HCT116 (cell line): ENCODE data around the gene LEKR1. TPM values are rescaled to one million over a fixed set of nuclear protein-coding genes. Genes with fewer than 3 reads are reported as not detected.

Experiments used
- ATAC-seq: fragments of 200-7000 bp; cut with Tn5 transposase; 2 replicates; pipeline ENCODE4 v1.9.1; 2020; ENCODE audit warnings: mild to moderate bottlenecking, moderate library complexity
- BruUV-seq: library from RNA; stranded (reverse); fragments of 400-500 nt; replicated peaks from 2 replicates; lab custom pipeline; 2021; lab: Mats Ljungman, UMichigan
- CTCF ChIA-PET: fragments of 300-600 bp; sonication (Branson Sonifier 250); formaldehyde crosslinking; loops from one replicate; lab custom pipeline; 2021; ENCODE audit warnings: antibody characterized with exemption; lab: Charles Lee
- POLR2A ChIA-PET: fragments of 300-600, 350-600 bp; sonication (Branson Sonifier 250); formaldehyde crosslinking; loops from one replicate; lab custom pipeline; 2021; ENCODE audit warnings: antibody characterized with exemption; lab: Charles Lee
- RAD21 ChIA-PET, 2 experiments: fragments of 300-600 bp; sonication (Branson Sonifier 250); formaldehyde crosslinking; loops; one replicate each; lab custom pipeline; 2023; ENCODE audit warnings: low total read pairs in 2 of 2; ENCODE audit not compliant: uncharacterized antibody in 2 of 2, unreplicated experiment in 2 of 2, low non-redundant PET in 1 of 2; lab: Charles Lee
- DNase-seq: peaks from one replicate; pipeline ENCODE4 v3.0.0-alpha.2; 2010; ENCODE audit warnings: low read depth, low spot score
- H2AFZ ChIP-seq: fragments of 200-600 bp; shearing (Covaris generic), sonication (generic); 2 replicates; pipeline ENCODE4 v1.6.1; 2017; ENCODE audit warnings: low read depth, mixed run types, mixed read lengths, antibody characterized with exemption, low read length; ENCODE audit not compliant: poor library complexity, severe bottlenecking
- H3K27ac ChIP-seq: 2 replicates; pipeline ENCODE4 v1.5.1; 2012; ENCODE audit warnings: low read depth, low read length
- H3K27me3 ChIP-seq: fragments of 200-600 bp; sonication (generic); 2 replicates; pipeline ENCODE4 v1.6.1; 2016; ENCODE audit warnings: mixed run types, low read length, mixed read lengths; ENCODE audit not compliant: insufficient read depth
- H3K36me3 ChIP-seq, 2 experiments: fragments of 200-500 bp in 1 of 2; fragments of 200-600 bp in 1 of 2; sonication (Bioruptor generic) in 1 of 2; sonication (generic) in 1 of 2; 2 replicates each; pipeline versions ENCODE4 v1.5.1 to v1.6.1; 2014 to 2016; ENCODE audit warnings: low read length in 2 of 2, inconsistent platforms in 1 of 2, mixed read lengths in 1 of 2, mixed run types in 1 of 2; ENCODE audit not compliant: insufficient read depth in 2 of 2, control insufficient read depth in 1 of 2
- H3K4me1 ChIP-seq, 2 experiments: fragments of 200-600 bp in 1 of 2; sonication (generic) in 1 of 2; 2 replicates each; pipeline versions ENCODE4 v1.5.1 to v1.6.1; 2012 to 2017; ENCODE audit warnings: low read length in 2 of 2, inconsistent platforms in 1 of 2, mild to moderate bottlenecking in 1 of 2, mixed read lengths in 1 of 2, mixed run types in 1 of 2, moderate library complexity in 1 of 2; ENCODE audit not compliant: insufficient read depth in 2 of 2, control insufficient read depth in 1 of 2
- H3K4me2 ChIP-seq: fragments of 200-600 bp; sonication (generic); 2 replicates; pipeline ENCODE4 v1.6.1; 2017; ENCODE audit warnings: mixed run types, low read length, mixed read lengths
- H3K4me3 ChIP-seq, 2 experiments: fragments of 200-600 bp in 1 of 2; sonication (generic) in 1 of 2; replicated peaks in 1 of 2; 2 replicates each; pipeline ENCODE4 v1.5.1; 2011 to 2016; ENCODE audit warnings: low read length in 2 of 2, control low read depth in 1 of 2, low read depth in 1 of 2, mild to moderate bottlenecking in 1 of 2, mixed read lengths in 1 of 2, mixed run types in 1 of 2
- H3K79me2 ChIP-seq: fragments of 200-600 bp; sonication (generic); 2 replicates; pipeline ENCODE4 v1.6.1; 2017; ENCODE audit warnings: mild to moderate bottlenecking, mixed run types, low read length, moderate library complexity, mixed read lengths; ENCODE audit not compliant: insufficient read depth
- H3K9ac ChIP-seq: fragments of 200-600 bp; sonication (generic); 2 replicates; pipeline ENCODE4 v1.6.1; 2016; ENCODE audit warnings: low read length, mixed read lengths
- H3K9me2 ChIP-seq: fragments of 200-600 bp; sonication (generic), shearing (Covaris generic); 2 replicates; pipeline ENCODE4 v1.6.1; 2017; ENCODE audit warnings: mixed run types, mild to moderate bottlenecking, moderate library complexity; ENCODE audit not compliant: insufficient read depth
- H3K9me3 ChIP-seq, 2 experiments: fragments of 200-500 bp in 1 of 2; fragments of 200-600 bp in 1 of 2; sonication (Bioruptor generic) in 1 of 2; sonication (generic) in 1 of 2; 2 replicates each; pipeline ENCODE4 v1.6.1; 2014 to 2017; ENCODE audit warnings: low read length in 2 of 2, mixed read lengths in 2 of 2, inconsistent platforms in 1 of 2, low read depth in 1 of 2, mild to moderate bottlenecking in 1 of 2, mixed run types in 1 of 2, moderate library complexity in 1 of 2; ENCODE audit not compliant: control insufficient read depth in 1 of 2, insufficient read depth in 1 of 2
- H4K20me1 ChIP-seq: fragments of 200-600 bp; sonication (generic), shearing (Covaris generic); 2 replicates; pipeline ENCODE4 v1.6.1; 2017; ENCODE audit warnings: mixed run types, mild to moderate bottlenecking, moderate library complexity; ENCODE audit not compliant: insufficient read depth
- CBX3 ChIP-seq: IDR thresholded peaks from 2 replicates; pipeline ENCODE4 v1.6.1; 2012; ENCODE audit warnings: low read depth
- EZH2phosphoT487 ChIP-seq: fragments of 200-600 bp; IDR thresholded peaks from 2 replicates; pipeline ENCODE4 v1.6.1; 2018; ENCODE audit warnings: antibody characterized with exemption, borderline replicate concordance
- FOSL1 ChIP-seq: IDR thresholded peaks from 2 replicates; pipeline ENCODE4 v1.6.1; 2012; ENCODE audit warnings: low read depth
- POLR2A ChIP-seq: IDR thresholded peaks from 2 replicates; pipeline ENCODE4 v1.7.0; 2011; ENCODE audit warnings: borderline replicate concordance; ENCODE audit not compliant: insufficient read depth, insufficient read length; ENCODE audit errors: extremely low read depth
- RAD21 ChIP-seq: IDR thresholded peaks from 2 replicates; pipeline ENCODE4 v1.6.1; 2012; ENCODE audit warnings: low read depth, mild to moderate bottlenecking
- SP1 ChIP-seq: IDR thresholded peaks from 2 replicates; pipeline ENCODE4 v1.6.1; 2012; ENCODE audit warnings: low read depth
- SRF ChIP-seq: IDR thresholded peaks from 2 replicates; pipeline ENCODE4 v1.6.1; 2012; ENCODE audit warnings: low read depth
- YY1 ChIP-seq: IDR thresholded peaks from 2 replicates; pipeline ENCODE4 v1.6.1; 2011; ENCODE audit warnings: low read length, low read depth, moderate library complexity, mild to moderate bottlenecking; ENCODE audit not compliant: insufficient replicate concordance; ENCODE audit errors: extremely low read depth
- ZFX ChIP-seq: fragments of 450-650 bp; IDR thresholded peaks from 2 replicates; pipeline ENCODE4 v1.6.1; 2017
- ZNF274 ChIP-seq: fragments of 200-500 bp; sonication (Bioruptor generic); IDR thresholded peaks from 2 replicates; pipeline ENCODE4 v1.6.1; 2014; ENCODE audit warnings: mild to moderate bottlenecking, low read depth, low read length, inconsistent platforms
- intact Hi-C: fragments of 100-400 bp; cut with micrococcal nuclease; formaldehyde crosslinking; loops from 2 replicates; pipeline ENCODE4 v1.10.0; 2022
- total RNA-seq: library from RNA; stranded (reverse); gene quantifications from one replicate; pipeline ENCODE4 v1.2.1, GENCODE V29; 2021; ENCODE audit not compliant: unreplicated experiment
- TF ChIP-seq, protein P1 (sequence below): IDR thresholded peaks from 2 replicates; pipeline ENCODE4 v1.6.1; 2012
- TF ChIP-seq, protein P2 (sequence below), 3 experiments: fragments of 200-600 bp in 1 of 3; sonication (generic) in 1 of 3; IDR thresholded peaks in 2 of 3; conservative IDR thresholded peaks in 1 of 3; 2 replicates each; pipeline ENCODE4 v1.5.1; 2012 to 2017; ENCODE audit warnings: low read depth in 2 of 3, low read length in 2 of 3, antibody characterized with exemption in 1 of 3, borderline replicate concordance in 1 of 3, control low read depth in 1 of 3, mild to moderate bottlenecking in 1 of 3, mixed read lengths in 1 of 3, mixed run types in 1 of 3, moderate library complexity in 1 of 3; ENCODE audit not compliant: insufficient read depth in 1 of 3
- TF ChIP-seq, protein P3 (sequence below): IDR thresholded peaks from 2 replicates; pipeline ENCODE4 v1.6.1; 2011; ENCODE audit warnings: mild to moderate bottlenecking, low read length, moderate library complexity; ENCODE audit not compliant: insufficient replicate concordance; ENCODE audit errors: extremely low read depth

Gene LEKR1
- total RNA-seq, 1 experiment from 2014 or later, result 2.1 TPM

DNA sequence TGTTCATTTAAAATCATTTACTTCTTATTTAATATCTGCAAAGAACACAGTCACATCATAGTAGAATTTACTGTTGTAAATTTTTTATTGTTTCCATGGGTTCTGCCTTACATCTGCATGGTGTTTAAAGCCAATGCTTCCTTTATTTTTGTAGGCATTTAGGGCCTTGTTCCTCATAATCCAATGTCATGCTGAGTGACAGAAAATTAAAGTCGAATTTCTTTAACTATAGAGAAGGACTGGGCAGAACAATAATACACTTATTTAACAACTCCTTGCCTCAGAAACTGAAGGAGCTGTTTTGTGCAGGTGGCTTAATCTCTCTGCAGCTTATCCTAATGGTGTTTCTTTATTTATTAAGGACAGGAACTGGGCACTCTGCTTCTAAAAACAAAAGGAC, 149.6 kb downstream of the LEKR1 start:
- POLR2A ChIA-PET, result no interaction called here
- RAD21 ChIA-PET, result no interaction called here
- no peaks in the 10 kb centered on the region for H3K79me2 ChIP-seq
- no peak for DNase-seq
- H3K36me3 ChIP-seq, result no peaks in the 10 kb centered on the region
- H3K9ac ChIP-seq, result no peak overlapping the region
- H3K4me1 ChIP-seq, result no peaks in the 10 kb centered on the region
- H3K4me2 ChIP-seq, result no peak overlapping the region
- H3K9me2 ChIP-seq, result no peaks in the 10 kb centered on the region
- intact Hi-C loops, result no loop called here
- no peak overlapping the region for H2AFZ ChIP-seq
- no peak overlapping the region for H3K27ac ChIP-seq
- BruUV-seq, result no TSS peak
- no peaks in the 10 kb centered on the region for H4K20me1 ChIP-seq
- ATAC-seq, result no peak
- H3K27me3 ChIP-seq, result no peaks in the 10 kb centered on the region
- no peak overlapping the region for H3K4me3 ChIP-seq
- CTCF ChIA-PET, result no interaction called here
- no peak for TF ChIP-seq SRF
- no peaks in the 10 kb centered on the region for H3K9me3 ChIP-seq

DNA sequence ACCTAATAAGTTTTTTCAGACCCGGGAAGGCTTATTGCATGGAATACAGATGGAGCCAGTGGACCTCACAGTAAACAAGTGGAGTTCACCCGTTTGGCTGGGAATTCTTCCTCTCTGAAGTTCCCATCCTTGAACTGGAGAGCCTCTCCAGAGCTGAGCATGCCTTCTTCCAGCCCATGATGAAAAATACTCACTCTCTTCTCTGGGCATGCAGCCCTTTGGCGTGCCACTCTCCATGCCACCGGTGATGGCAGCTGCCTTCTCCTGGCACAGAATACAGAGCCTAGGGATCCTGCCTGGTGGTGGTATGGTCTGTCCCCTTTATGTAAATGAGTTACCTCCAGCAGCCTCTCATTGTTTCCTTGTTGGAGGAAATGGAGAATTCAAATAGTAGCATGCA, 150.8 kb downstream of the LEKR1 start:
- Histone ChIP-seq H3K4me1 (no peaks in the 10 kb centered on the region), H4K20me1 (no peaks in the 10 kb centered on the region), H3K9ac (no peak overlapping the region), H3K9me3 (no peaks in the 10 kb centered on the region), H3K27ac (no peak overlapping the region), H3K79me2 (no peaks in the 10 kb centered on the region), H3K36me3 (no peaks in the 10 kb centered on the region), H2AFZ (no peak overlapping the region), H3K27me3 (no peaks in the 10 kb centered on the region), H3K4me3 (no peak overlapping the region), H3K9me2 (no peaks in the 10 kb centered on the region), H3K4me2 (no peak overlapping the region)
- intact Hi-C loops, result no loop called here
- ChIA-PET RAD21 (no interaction called here), POLR2A (no interaction called here), CTCF (no interaction called here)
- DNase-seq (no peak), ATAC-seq (no peak)
- BruUV-seq, result no TSS peak
- TF ChIP-seq, protein P1, sequence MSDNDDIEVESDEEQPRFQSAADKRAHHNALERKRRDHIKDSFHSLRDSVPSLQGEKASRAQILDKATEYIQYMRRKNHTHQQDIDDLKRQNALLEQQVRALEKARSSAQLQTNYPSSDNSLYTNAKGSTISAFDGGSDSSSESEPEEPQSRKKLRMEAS, result no peak
- TF ChIP-seq, protein P2, sequence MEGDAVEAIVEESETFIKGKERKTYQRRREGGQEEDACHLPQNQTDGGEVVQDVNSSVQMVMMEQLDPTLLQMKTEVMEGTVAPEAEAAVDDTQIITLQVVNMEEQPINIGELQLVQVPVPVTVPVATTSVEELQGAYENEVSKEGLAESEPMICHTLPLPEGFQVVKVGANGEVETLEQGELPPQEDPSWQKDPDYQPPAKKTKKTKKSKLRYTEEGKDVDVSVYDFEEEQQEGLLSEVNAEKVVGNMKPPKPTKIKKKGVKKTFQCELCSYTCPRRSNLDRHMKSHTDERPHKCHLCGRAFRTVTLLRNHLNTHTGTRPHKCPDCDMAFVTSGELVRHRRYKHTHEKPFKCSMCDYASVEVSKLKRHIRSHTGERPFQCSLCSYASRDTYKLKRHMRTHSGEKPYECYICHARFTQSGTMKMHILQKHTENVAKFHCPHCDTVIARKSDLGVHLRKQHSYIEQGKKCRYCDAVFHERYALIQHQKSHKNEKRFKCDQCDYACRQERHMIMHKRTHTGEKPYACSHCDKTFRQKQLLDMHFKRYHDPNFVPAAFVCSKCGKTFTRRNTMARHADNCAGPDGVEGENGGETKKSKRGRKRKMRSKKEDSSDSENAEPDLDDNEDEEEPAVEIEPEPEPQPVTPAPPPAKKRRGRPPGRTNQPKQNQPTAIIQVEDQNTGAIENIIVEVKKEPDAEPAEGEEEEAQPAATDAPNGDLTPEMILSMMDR (IDR thresholded peaks at IDR 0.05 in 2 of 3, conservative IDR thresholded peaks at IDR 0.05 in 1 of 3; ENCODE audit: borderline replicate concordance in 1 of 3, insufficient read depth in 1 of 3, low read depth in 2 of 3, low read length in 2 of 3), result no peak
- TF ChIP-seq RAD21, result no peak
- TF ChIP-seq ZFX, result no peak
- TF ChIP-seq, protein P3, sequence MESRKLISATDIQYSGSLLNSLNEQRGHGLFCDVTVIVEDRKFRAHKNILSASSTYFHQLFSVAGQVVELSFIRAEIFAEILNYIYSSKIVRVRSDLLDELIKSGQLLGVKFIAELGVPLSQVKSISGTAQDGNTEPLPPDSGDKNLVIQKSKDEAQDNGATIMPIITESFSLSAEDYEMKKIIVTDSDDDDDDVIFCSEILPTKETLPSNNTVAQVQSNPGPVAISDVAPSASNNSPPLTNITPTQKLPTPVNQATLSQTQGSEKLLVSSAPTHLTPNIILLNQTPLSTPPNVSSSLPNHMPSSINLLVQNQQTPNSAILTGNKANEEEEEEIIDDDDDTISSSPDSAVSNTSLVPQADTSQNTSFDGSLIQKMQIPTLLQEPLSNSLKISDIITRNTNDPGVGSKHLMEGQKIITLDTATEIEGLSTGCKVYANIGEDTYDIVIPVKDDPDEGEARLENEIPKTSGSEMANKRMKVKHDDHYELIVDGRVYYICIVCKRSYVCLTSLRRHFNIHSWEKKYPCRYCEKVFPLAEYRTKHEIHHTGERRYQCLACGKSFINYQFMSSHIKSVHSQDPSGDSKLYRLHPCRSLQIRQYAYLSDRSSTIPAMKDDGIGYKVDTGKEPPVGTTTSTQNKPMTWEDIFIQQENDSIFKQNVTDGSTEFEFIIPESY, result no peak
- no peak for TF ChIP-seq EZH2phosphoT487
- TF ChIP-seq FOSL1, result no peak
- no peak for TF ChIP-seq SP1
- no peak for TF ChIP-seq SRF
- no peak for TF ChIP-seq ZNF274
- no peak for TF ChIP-seq POLR2A
- no peak for TF ChIP-seq CBX3
- no peak for TF ChIP-seq YY1
